Activated CD4-positive, alpha-beta T cell treated with anti-CD3 and anti-CD28 coated beads, Interleukin-10, Interleukin-2, amounts not matched to agents 100 ng/mL and 50 ng/mL, durations not matched to agents 16 hours and 8 hours (primary cell): ENCODE results near the gene ALPI.
"Not testable (repeated sequence)": the region's sequence is repeated elsewhere in the genome, so short reads cannot be mapped to it uniquely, and the experiment has no call there.

ENCODE experiments used
- DNase-seq: peaks from one replicate; pipeline ENCODE4 v3.0.0-alpha.2; 2020

ALPI gene

GRCh38 chr2:232455426-232456255 is at the start of gene ALPI:
TSS of gene ALPI (plus strand) at chr2:232456153. CDS start at chr2:232456200, 47 bp downstream.
- DNase-seq, result no peak

DNA sequence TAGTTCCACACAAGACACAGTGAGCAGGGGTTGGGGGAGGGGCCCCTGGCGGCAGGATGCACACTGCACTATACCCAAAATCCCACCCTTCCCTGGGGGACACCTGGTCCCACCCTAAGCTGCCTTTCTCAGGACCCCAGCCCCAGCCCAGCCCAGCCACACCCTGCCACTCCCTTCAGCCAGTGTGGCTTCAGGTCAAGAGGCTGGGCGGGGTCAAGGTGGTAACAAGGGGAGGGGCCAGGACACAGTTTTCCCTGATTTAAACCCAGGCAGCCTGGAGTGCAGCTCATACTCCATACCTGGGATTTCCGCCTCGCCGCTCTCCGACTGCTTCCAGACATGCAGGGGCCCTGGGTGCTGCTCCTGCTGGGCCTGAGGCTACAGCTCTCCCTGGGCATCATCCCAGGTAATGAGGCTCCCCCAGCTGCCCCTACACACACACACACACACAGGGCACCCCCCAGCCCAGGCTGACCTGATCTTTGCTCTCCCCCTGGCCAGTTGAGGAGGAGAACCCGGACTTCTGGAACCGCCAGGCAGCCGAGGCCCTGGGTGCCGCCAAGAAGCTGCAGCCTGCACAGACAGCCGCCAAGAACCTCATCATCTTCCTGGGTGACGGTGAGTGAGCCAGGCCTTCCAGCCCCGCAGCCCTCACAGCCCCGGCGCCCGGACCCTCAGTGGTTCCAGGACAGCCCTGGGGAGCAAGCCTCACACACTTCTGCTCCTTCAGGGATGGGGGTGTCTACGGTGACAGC is 49.2 kb upstream of the ALPI start, which contains the start of gene ALPG:
TSS of gene ALPG (plus strand) at position 289 of the 755 bp plus-strand sequence. CDS start at position 340, 51 bp downstream.
- DNase-seq, result no peak

- not testable (repeated sequence) for DNase-seq
Observed at GRCh38 chr2:232407428-232408150, 48.4 kb upstream of the ALPI start.

- DNase-seq, result not testable (repeated sequence)
Observed at GRCh38 chr2:232408269-232408668, 47.7 kb upstream of the ALPI start.

- DNase-seq, result not testable (repeated sequence)
Observed at GRCh38 chr2:232409617-232410016, 46.3 kb upstream of the ALPI start.

- no peak for DNase-seq
Observed at GRCh38 chr2:232410238-232410900, 45.6 kb upstream of the ALPI start.

DNA sequence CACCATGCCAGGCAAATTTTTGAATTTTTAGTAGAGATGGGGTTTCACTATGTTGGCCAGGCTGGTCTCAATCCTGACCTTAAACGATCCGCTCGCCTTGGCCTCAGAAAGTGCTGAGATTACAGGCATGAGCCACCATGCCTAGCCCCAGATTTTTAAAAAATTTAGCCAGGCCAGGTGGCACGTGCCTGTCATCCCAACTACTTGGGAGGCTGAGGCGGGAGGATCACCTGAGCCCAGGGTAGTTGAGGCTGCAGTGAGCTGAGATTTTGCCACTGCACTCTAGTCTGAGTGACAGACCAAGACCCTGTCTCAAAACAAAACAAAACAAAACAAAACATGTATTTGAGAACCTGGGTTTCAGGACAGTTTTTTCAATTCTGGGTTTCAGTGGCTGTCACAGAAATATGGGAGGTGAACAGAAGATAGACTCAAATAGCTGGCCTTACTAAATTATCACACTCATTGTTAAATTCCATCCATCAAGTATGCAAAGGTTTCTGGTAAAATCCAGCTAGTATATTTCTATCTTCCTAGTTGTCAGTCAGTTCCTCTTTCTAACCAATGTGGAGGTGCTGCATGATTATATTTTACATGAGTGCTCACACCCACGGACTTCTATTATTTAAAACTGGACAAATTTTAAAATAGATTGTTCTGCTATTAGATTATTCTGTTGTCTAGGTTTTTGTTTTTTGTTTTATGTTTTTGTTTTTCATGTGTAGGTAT is 43.9 kb upstream of the ALPI start:
- no peak for DNase-seq

- DNase-seq, result no peak
Observed at GRCh38 chr2:232412986-232413385, 43.0 kb upstream of the ALPI start.

DNA sequence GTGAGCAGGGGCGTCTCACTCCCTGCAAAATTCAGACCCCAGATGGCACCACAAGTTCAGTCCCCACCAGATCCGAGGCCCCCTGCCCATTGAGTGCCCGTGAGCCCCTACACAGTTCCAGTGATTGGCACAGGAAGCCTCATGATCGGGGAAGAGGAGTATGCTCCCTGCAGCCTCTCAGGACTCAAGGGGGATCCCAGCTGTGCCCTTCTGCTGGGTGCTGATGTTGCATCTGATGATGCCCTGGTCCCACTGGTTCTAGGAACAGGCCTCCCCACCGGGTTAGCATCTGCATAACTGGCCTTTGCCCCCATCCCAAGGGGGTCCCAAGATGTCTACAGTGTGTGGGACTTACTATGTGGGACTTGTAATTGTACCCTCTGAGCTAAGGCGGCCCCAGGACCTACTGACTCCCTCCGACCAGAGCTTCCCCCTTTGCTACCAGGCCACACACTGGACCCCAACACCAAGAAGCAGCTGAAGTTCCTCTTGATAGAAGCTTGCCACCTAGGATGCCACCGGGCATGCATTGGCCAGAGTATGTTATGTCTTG is 40.7 kb upstream of the ALPI start:
- DNase-seq, result no peak

DNA sequence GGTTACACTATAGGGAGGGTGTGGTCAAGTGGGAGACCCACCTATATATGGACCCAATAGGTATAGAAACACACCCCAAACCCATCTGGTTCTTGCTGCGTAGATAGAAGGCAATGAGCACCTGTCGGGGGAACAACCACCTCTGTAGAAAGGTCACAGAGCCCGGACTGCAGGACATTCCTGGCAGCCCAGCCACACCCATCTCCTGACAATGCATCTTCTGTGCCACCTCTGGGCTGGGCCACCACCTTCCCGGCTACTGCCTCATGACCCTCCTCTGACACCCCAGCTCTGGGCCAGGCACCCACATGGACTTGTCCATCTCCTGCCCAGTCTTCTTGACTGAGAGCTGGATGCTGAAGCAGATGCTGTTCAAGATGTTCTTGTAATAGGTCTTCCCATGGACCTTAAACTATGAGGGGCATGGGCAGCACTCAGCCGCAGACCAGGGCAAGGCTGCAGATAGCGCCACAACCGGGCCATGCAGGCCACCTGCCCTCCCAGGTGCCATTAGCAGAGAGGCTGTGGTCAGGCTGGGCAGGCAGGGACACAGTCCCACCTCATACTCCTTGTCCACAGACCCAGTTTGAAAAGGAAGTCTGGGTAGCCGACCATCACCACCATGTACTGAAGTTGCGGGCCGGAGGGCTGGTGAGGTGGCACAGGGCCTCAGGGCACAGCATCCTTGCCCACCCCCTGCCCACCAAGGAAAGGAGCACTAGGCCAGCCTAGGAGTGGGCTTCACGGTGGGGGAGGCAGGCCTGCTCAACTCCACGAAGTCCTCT is 40.0 kb upstream of the ALPI start:
- DNase-seq, result no peak

DNA sequence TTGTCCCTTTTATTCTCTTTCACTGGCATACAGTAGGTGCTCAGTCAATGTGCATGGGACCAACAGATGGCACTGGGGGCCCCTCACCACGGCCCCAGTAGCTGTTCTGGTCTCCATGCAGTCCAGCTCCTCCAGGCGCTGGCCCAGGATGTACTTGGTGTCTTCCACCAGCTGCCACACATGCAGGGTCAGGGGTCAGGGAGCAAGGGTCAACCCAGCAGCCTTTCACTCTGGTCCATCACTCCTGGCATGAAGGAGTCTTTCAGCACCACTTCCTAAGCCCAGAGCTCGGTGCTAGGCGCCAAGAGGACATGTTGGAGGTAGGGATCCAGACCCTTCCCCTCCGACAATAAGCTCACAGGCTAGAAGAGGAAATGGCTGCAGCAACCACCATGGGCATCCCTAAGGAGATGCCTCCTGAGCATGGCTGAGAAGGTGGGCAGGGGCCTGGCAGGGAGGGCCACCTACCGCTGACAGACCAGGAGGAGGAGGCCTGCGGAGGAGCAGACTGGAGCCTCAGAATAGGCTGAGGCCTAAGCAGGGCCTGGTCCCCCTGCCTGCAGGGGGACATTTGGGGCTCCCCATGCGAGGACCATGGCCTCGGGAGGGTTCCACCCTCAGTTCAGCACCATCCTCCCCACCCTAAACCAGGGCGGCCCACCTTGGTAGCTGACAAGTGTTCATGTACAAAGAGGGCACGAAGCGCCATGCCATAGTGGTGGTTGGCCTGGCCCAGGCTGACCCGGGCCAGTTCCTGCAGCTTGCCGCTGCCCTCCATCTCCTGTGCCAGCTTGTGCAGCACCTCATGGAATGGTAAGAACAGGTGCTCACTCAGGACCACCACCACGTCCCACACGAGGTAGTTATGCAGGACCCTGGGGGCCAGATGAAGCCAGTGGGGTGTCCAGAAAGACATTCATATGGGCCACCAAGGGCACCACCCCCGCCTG is 39.2 kb upstream of the ALPI start:
- DNase-seq, result no peak

- no peak for DNase-seq
Observed at GRCh38 chr2:232417489-232417888, 38.5 kb upstream of the ALPI start.

GRCh38 chr2:232418056-232418455 is 37.9 kb upstream of the ALPI start:
- DNase-seq, result no peak

GRCh38 chr2:232418466-232419244 is 37.3 kb upstream of the ALPI start:
- peak; percentile 17 for DNase-seq

- no peak for DNase-seq
Observed at GRCh38 chr2:232419245-232420072, 36.5 kb upstream of the ALPI start.

- no peak for DNase-seq
Observed at GRCh38 chr2:232420073-232420454, 35.9 kb upstream of the ALPI start.

DNA sequence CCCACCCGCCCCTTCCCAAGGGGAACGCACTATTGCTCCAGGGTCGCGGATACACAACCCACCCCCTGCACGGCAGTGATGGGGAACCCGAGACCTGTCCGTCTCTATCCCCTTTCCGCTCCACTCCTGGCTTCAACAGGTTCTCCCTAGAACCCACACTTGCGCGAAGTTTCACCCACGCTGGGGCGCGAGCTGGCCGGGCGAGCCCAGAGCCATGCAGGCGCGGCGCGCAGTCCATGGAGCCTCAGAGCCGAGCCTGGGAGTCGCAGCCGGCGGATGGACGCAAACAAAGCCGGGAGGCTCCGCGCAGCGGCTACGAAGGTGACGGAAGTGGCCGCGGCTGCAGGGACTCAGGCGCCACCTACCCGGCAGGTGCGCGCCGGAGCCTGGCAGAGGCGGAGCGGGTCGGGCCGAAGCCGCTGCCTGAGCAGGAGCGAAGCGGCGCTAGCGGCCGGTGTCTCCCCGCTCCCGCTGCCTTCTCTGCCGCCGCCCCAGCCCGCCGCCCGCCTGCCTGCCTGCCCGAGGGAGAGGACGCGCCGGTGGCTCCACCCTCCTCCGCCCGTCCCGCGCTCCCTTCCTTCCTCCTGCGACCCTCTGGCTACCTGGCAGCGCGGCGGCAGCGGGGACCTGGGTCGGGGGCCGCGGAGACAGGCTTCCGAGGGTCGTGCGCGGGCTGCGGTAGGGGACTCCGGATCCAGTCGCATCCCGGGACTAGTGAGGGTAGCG is 35.3 kb upstream of the ALPI start:
- DNase-seq, result peak; percentile 30
